ENCODE measurements around the gene ZBTB5. TPM values are rescaled to one million over a fixed set of nuclear protein-coding genes. Genes with fewer than 3 reads are reported as not detected.
"Not testable (repeated sequence)": the region's sequence is repeated elsewhere in the genome, so short reads cannot be mapped to it uniquely, and the experiment has no call there.

Gene ZBTB5
- total and polyA plus RNA-seq, 4 donors: 16.2 to 20.8 (median 20.0) TPM

DNA sequence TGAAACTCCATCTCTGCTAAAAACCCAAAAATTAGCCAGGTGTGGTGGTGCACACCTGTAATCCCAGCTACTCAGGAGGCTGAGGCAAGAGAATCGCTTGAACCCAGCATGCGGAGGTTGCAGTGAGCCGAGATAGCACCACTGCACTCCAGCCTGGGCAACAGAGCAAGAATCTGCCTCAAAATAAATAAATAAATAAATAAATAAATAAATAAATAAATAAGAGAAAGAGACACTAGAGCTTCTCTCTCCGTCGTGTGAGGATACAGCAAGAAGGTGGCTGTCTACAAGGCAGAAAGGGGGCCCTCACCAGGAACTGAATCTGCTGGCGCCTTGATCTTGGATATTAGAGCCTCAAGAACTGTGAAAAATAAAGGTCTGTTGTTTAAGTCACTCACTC, 8.7 kb upstream of the ZBTB5 start:
- not testable (repeated sequence) for H3K36me3 ChIP-seq (ENCODE audit: control insufficient read depth, insufficient read depth, low read length); DNase-seq (ENCODE audit: low read depth in 4 of 6, low spot score in 6 of 6); H3K27ac ChIP-seq (ENCODE audit: low read depth, low read length); H3K9me3 ChIP-seq (ENCODE audit: control insufficient read depth, insufficient read depth, low read length); H3K4me1 ChIP-seq (ENCODE audit: control insufficient read depth, insufficient read depth, low read length); H3K27me3 ChIP-seq (ENCODE audit: control insufficient read depth, insufficient read depth, low read length); H3K4me3 ChIP-seq (ENCODE audit: low read depth, low read length)
- WGBS (ENCODE audit: insufficient coverage): 33% methylated on average over 3 of the region's 6 CpGs

GRCh38 chr9:37471942-37472684, 6.9 kb upstream of the ZBTB5 start:
- Histone ChIP-seq H3K4me1 (ENCODE audit: control insufficient read depth, insufficient read depth, low read length) (peaks cover 3% of the 10 kb centered on the region), H3K9me3 (ENCODE audit: control insufficient read depth, insufficient read depth, low read length) (peaks cover 3% of the 10 kb centered on the region), H3K27ac (ENCODE audit: low read depth, low read length) (peak overlapping the region; percentile 75), H3K27me3 (ENCODE audit: control insufficient read depth, insufficient read depth, low read length) (no peaks in the 10 kb centered on the region), H3K4me3 (ENCODE audit: low read depth, low read length) (no peak overlapping the region), H3K36me3 (ENCODE audit: control insufficient read depth, insufficient read depth, low read length) (no peaks in the 10 kb centered on the region)
- 30% methylated on average over 5 of the region's 7 CpGs for WGBS (ENCODE audit: insufficient coverage)
- DNase-seq (ENCODE audit: low read depth in 4 of 6, low spot score in 6 of 6): peak in 1 of 6 donors; percentile 63

DNA sequence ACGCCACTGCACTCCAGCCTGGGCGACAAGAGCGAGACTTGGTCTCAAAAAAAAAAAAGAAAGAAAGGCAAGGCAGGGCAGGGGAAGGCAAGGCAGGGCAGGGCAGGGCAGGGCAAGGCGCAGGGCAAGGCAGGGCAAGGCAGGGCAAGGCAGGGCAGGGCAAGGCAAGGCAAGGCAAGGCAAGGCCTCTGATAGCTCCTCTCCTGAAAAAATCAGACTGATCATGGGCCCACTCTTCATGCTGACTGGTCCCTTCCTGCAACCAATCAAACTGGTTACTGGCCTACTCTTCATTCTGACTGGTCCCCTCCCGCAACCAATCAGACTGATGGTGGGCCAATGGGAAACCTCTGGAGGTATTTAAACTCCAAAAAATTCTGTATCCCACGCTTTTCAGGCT, 3.4 kb upstream of the ZBTB5 start:
- WGBS (ENCODE audit: insufficient coverage): 91% methylated on average over 6 of the region's 6 CpGs

DNA sequence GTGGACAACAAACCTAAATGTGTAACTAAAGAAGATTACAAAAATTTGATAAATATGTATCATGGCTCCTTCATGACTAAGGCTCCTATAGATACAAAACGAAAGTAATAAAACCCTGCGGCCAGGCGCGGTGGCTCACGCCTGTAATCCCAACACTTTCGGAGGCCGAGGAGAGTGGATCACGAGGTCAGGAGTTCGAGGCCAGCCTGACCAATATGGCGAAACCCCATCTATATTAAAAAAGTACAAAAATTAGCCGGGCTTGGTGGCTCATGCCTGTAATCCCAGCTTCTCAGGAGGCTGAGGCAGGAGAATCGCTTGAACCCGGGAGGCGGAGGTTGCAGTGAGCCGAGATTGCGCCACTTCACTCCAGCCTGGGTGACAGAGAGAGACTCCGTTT, 2.3 kb upstream of the ZBTB5 start:
- not testable (repeated sequence) for H3K4me3 ChIP-seq (ENCODE audit: low read depth, low read length); H3K27ac ChIP-seq (ENCODE audit: low read depth, low read length); H3K36me3 ChIP-seq (ENCODE audit: control insufficient read depth, insufficient read depth, low read length); DNase-seq (ENCODE audit: low read depth in 4 of 6, low spot score in 6 of 6); H3K9me3 ChIP-seq (ENCODE audit: control insufficient read depth, insufficient read depth, low read length); H3K27me3 ChIP-seq (ENCODE audit: control insufficient read depth, insufficient read depth, low read length)
- H3K4me1 ChIP-seq (ENCODE audit: control insufficient read depth, insufficient read depth, low read length): peaks cover 14% of the 10 kb centered on the region
- 100% methylated on average over 6 of the region's 17 CpGs for WGBS (ENCODE audit: insufficient coverage)

More for the DNA sequence above, 3.4 kb upstream of the ZBTB5 start:
- H3K4me3 ChIP-seq (ENCODE audit: low read depth, low read length): no peak overlapping the region
- no peak overlapping the region for H3K27ac ChIP-seq (ENCODE audit: low read depth, low read length)
- no peaks in the 10 kb centered on the region for H3K27me3 ChIP-seq (ENCODE audit: control insufficient read depth, insufficient read depth, low read length)
- DNase-seq (ENCODE audit: low read depth in 4 of 6, low spot score in 6 of 6): no peak
- peaks cover 14% of the 10 kb centered on the region for H3K4me1 ChIP-seq (ENCODE audit: control insufficient read depth, insufficient read depth, low read length)
- no peaks in the 10 kb centered on the region for H3K36me3 ChIP-seq (ENCODE audit: control insufficient read depth, insufficient read depth, low read length)
- H3K9me3 ChIP-seq (ENCODE audit: control insufficient read depth, insufficient read depth, low read length): no peaks in the 10 kb centered on the region

DNA sequence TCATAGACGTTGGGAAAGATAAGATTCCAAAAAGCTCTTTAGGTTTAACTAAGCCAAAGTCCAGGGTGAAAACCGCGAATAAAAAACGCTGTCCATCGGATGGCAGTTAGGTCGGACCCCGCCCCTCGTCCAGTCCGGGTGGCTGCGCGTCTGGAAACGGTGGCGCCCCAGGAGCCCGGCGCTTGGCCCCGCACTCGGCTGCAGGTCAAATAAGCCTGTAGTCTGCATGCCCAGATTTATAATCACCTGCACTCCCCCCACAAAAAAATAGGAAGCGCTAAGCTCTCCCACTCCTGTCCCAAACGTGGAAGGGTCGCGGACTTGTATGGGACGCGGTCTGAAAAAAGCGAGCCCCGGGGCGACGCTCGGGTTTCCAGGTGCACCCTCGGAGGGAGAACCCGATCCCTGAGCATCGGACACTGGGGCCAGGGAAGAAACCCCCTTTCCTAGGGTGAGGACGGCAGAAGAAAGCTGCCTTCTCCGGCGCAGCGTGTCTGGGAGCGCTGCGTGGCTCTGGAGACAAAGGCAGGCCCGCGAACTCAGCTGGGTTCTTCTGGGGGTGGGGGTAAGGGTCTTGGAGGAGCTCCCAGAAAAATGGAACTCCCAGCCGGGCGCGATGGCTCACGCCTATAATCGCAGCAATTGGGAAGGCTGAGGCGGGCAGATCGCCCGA, 923 bp upstream of the ZBTB5 start:
- H3K4me3 ChIP-seq (ENCODE audit: low read depth, low read length): peak overlapping the region; percentile 98
- WGBS (ENCODE audit: insufficient coverage): under 1% methylated on average over 46 of the region's 47 CpGs
- peaks cover 19% of the 10 kb centered on the region for H3K4me1 ChIP-seq (ENCODE audit: control insufficient read depth, insufficient read depth, low read length)
- no peaks in the 10 kb centered on the region for H3K36me3 ChIP-seq (ENCODE audit: control insufficient read depth, insufficient read depth, low read length)
- H3K27ac ChIP-seq (ENCODE audit: low read depth, low read length): peak overlapping the region; percentile 100
- H3K27me3 ChIP-seq (ENCODE audit: control insufficient read depth, insufficient read depth, low read length): no peaks in the 10 kb centered on the region
- peak; percentile 19 to 95 (median 64) for DNase-seq (ENCODE audit: low read depth in 4 of 6, low spot score in 6 of 6)
- no peaks in the 10 kb centered on the region for H3K9me3 ChIP-seq (ENCODE audit: control insufficient read depth, insufficient read depth, low read length)

DNA sequence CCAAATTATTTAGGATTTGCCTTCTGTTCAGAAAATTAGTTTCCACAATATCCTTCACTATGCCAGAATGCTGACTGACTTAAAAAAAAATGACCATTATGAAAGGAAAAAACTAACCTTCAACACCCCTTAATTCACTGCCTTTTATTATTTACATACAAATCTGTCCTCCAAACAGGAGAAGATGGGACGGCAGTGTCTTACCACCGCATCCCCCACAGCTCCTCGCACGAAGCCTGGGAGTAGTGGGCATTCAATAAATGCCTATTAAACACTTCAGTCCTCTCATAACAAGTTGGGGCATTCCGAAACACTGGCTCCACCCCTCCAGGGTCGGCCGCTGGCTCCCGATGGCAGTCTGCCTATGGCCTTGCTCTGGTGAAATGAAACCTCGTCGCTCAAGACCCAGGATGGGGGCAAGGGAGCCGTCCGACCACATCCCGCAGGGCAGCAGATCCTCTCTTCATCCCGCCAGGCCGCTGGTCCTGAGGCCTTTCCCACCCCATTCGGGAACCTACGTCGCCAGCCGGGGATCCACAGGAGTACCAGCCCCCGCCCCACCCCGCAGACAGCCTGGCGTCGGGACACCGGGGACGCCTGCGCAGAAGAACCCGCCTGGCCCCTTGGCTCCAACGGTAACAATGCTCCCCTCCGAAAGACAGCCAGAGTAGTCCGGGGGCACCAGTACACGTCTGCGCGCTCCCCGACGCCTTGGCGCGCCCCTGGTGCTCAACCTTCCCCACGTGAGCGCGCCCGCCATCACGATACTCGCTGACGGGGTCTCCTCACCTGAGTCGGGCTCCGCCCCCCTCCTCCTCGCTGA, 613 bp downstream of the ZBTB5 start:
- peaks cover 19% of the 10 kb centered on the region for H3K4me1 ChIP-seq (ENCODE audit: control insufficient read depth, insufficient read depth, low read length)
- H3K4me3 ChIP-seq (ENCODE audit: low read depth, low read length): peak overlapping the region; percentile 98
- H3K9me3 ChIP-seq (ENCODE audit: control insufficient read depth, insufficient read depth, low read length): no peaks in the 10 kb centered on the region
- DNase-seq (ENCODE audit: low read depth in 4 of 6, low spot score in 6 of 6): peak in 4 of 6 donors; percentile 19 to 64 (median 56)
- peak overlapping the region; percentile 100 for H3K27ac ChIP-seq (ENCODE audit: low read depth, low read length)
- H3K27me3 ChIP-seq (ENCODE audit: control insufficient read depth, insufficient read depth, low read length): no peaks in the 10 kb centered on the region
- H3K36me3 ChIP-seq (ENCODE audit: control insufficient read depth, insufficient read depth, low read length): peaks cover 2% of the 10 kb centered on the region
- under 1% methylated on average over 44 of the region's 47 CpGs for WGBS (ENCODE audit: insufficient coverage)

- no peaks in the 10 kb centered on the region for H3K9me3 ChIP-seq (ENCODE audit: control insufficient read depth, insufficient read depth, low read length)
- H3K4me1 ChIP-seq (ENCODE audit: control insufficient read depth, insufficient read depth, low read length): peaks cover 19% of the 10 kb centered on the region
- 11% methylated on average over 1 of the region's 3 CpGs for WGBS (ENCODE audit: insufficient coverage)
- peak overlapping the region; percentile 100 for H3K27ac ChIP-seq (ENCODE audit: low read depth, low read length)
- DNase-seq (ENCODE audit: low read depth in 4 of 6, low spot score in 6 of 6): no peak
- H3K27me3 ChIP-seq (ENCODE audit: control insufficient read depth, insufficient read depth, low read length): no peaks in the 10 kb centered on the region
- peaks cover 2% of the 10 kb centered on the region for H3K36me3 ChIP-seq (ENCODE audit: control insufficient read depth, insufficient read depth, low read length)
- peak overlapping the region; percentile 98 for H3K4me3 ChIP-seq (ENCODE audit: low read depth, low read length)
Measured at GRCh38 chr9:37464006-37464405, 1.2 kb downstream of the ZBTB5 start.

GRCh38 chr9:37456817-37457216, 8.4 kb downstream of the ZBTB5 start:
- Histone ChIP-seq H3K4me1 (ENCODE audit: control insufficient read depth, insufficient read depth, low read length) (peaks cover 6% of the 10 kb centered on the region), H3K27ac (ENCODE audit: low read depth, low read length) (no peak overlapping the region), H3K9me3 (ENCODE audit: control insufficient read depth, insufficient read depth, low read length) (no peaks in the 10 kb centered on the region), H3K36me3 (ENCODE audit: control insufficient read depth, insufficient read depth, low read length) (peaks cover 6% of the 10 kb centered on the region), H3K27me3 (ENCODE audit: control insufficient read depth, insufficient read depth, low read length) (no peaks in the 10 kb centered on the region), H3K4me3 (ENCODE audit: low read depth, low read length) (no peak overlapping the region)
- no CpG with 5 or more reads among the region's 1 CpG for WGBS (ENCODE audit: insufficient coverage)
- DNase-seq (ENCODE audit: low read depth in 4 of 6, low spot score in 6 of 6): no peak

DNA sequence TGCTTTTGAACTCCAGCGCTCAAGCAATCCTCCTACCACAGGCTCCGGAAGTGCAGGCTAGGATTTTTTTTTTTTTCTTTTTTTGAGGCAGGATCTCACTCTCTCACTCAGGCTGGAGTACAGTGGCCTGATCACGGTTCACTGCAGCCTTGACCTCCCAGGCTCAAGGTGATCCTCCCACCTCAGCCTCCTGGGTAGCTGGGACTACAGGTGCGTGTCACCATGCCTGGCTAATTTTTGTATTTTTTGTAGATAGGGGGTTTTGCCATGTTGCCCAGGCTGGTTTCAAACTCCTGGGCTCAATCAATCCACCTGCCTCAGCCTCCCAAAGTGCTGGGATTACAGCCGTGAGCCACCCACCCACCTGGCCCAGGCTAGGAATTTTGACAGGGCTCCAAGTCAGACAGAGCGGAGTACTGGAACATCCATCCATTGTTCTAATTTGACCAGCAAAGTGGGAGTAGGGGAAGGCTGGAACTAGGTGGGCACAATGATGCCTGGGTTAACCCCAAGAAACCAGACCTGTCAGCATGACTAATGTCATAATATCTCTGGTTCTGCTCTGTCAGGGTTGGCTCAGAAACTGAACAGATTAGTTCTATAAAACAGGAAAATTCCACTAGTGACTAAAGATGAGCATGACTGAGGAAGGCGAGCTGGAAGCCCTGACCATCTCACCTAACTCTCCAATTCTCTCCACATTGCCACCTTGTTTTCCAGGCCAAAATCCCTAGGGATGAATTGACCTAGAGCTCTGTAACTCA, 9.2 kb downstream of the ZBTB5 start:
- Histone ChIP-seq H3K27me3 (ENCODE audit: control insufficient read depth, insufficient read depth, low read length) (no peaks in the 10 kb centered on the region), H3K36me3 (ENCODE audit: control insufficient read depth, insufficient read depth, low read length) (peaks cover 6% of the 10 kb centered on the region), H3K9me3 (ENCODE audit: control insufficient read depth, insufficient read depth, low read length) (no peaks in the 10 kb centered on the region), H3K27ac (ENCODE audit: low read depth, low read length) (no peak overlapping the region), H3K4me1 (ENCODE audit: control insufficient read depth, insufficient read depth, low read length) (peaks cover 3% of the 10 kb centered on the region), H3K4me3 (ENCODE audit: low read depth, low read length) (no peak overlapping the region)
- WGBS (ENCODE audit: insufficient coverage): 92% methylated on average over 2 of the region's 7 CpGs
- no peak for DNase-seq (ENCODE audit: low read depth in 4 of 6, low spot score in 6 of 6)
